Activated T-cell treated with anti-CD3 and anti-CD28 coated beads for 4 hours (primary cell): Measurements from ENCODE around the gene MAP3K14.
A peak's percentile ranks its signal among the peaks of the same experiment; 100 is the strongest.

ENCODE experiments used
- DNase-seq: peaks from one replicate; pipeline ENCODE4 v3.0.0-alpha.2; 2020

Gene MAP3K14

DNA sequence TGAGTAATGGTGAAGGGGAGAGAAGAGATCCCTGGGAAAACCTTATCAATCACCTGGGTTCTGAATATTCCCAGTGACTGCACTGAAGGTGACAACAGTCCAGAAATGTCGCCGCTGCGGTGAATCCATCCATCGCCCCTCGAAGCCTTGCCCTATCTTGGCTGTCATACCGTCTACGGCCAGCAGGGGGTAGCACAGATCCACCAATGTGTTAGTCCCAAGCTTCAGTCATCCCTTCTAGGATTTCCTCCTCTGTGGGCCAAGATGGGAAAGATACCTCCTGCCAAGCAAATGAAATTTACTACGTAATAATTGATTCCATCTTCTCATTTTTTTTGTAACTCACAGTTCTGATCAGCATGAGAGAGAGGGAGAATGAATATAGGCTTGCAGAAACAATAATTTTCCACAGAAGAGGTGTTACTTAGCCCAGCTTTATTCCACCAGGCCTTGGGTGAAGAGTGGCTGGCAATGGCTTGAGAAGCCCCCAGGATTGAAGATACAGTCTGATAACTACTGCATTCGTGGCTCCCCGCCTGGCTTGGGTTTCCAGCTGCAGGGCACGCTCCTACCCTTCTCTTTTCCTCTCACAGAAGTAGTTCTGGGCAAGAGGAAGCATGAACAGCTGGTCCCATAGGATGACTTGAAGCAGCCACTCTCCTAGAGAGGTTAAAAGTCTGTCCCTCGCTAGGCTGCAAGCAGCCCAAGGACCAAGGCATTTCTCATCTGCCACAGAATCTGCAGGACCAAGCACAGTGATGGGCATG is 97.7 kb downstream of the MAP3K14 start:
- DNase-seq = peak; percentile 91
